T1000 (cell line): Measurements from ENCODE around the gene BCAR1.

Experiments
- DNase-seq: peaks from one replicate; lab custom pipeline; 2025; ENCODE audit warnings: mixed read lengths; lab: John Stamatoyannopoulos, UW

The BCAR1 gene

DNA sequence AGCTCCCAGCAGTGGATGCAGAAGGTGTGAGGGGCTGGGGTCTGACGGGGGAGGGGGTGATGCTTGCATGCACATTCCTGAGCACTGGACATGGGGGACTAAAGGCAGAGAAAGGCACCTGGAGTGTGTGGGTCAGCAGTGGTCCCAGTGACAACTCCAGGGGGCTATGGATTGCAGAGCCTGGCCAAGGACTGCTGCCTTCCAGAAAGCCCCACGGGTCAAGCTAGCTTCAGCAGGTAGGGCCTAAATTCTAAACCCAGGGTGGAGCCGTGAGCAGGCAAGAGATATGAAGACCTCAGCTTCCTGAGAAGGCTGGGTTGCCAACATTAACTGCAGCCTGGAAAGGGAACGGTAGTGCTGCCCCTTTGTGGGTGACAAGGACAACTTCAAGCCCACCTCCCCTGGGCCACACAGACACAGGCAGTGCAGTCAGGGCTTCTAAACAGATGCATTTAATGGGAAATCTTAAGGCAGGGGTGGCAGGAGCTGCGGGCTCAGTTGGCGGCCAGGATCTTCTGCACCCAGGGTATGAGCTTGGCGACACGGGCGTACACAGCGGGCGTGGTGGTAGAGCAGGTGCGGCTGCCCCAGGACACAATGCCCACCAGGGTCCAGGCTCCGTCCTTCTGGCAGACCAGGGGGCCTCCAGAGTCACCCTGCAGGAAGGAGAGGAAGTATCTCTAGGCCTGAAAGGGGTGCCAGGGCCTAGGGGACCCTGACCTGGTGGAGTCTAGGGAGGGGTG is 47.6 kb downstream of the BCAR1 start:
- no peak for DNase-seq

DNA sequence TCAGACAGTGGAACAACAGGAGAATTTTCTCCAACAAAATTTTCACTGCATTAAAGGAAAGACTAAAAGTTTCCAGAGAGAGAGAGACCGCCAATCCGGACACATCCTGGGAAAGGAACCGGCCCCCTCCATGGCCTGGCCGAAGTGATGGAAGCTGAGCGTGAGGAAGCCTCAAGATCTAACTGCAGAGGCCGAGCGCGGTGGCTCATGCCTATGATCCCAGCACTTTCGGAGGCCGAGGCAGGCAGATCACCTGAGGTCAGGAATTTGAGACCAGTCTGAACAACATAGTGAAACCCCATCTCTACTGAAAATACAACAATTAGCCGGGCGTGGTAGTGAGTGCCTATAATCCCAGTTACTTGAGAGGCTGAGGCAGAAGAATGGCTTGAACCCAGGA is 48.3 kb downstream of the BCAR1 start:
- no peak for DNase-seq

DNA sequence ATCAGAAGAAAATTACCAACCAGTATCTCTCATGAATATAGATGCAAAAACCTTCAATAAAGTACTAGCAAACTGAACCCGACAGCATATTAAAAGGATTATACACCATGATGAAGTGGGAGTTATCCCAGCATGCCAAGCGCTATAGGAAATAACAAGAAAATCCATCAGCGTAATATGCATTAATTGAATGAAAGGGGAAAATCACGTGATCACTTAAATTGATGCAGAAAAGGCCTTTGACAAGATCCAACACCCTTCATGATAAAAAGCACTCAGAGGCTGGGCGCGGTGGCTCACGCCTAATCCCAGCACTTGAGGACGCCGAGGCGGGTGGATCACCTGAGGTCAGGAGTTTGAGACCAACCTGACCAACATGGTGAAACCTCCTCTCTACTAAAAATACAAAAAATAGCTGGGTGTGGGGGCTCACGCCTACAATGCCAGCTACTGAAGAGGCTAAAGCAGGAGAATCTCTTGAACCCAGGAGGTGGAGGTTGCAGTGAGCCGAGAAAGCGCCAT is 49.3 kb downstream of the BCAR1 start:
- DNase-seq, result no peak

DNA sequence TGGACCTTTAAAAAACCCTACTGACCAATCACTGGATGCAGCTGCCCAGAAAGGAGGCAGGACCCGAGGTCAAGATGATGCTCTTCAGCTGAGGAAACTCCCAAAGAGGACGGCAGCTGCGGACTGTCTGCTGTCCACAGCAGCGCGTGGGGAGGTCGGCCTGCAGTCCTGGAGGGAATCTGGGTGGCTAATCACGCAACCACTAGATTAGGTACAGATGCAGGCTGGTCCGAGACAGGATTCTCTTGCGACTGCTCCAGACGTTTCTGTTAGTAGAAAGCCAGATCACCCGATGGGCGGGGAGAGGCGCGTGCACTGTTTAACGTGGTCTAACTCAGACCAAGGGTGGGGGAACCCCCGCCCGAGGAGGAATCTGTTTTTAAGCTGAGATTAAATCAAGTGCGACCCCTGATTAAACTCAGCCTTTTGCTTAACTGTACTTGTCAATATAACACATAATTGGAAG is 53.3 kb downstream of the BCAR1 start:
- no peak for DNase-seq

DNA sequence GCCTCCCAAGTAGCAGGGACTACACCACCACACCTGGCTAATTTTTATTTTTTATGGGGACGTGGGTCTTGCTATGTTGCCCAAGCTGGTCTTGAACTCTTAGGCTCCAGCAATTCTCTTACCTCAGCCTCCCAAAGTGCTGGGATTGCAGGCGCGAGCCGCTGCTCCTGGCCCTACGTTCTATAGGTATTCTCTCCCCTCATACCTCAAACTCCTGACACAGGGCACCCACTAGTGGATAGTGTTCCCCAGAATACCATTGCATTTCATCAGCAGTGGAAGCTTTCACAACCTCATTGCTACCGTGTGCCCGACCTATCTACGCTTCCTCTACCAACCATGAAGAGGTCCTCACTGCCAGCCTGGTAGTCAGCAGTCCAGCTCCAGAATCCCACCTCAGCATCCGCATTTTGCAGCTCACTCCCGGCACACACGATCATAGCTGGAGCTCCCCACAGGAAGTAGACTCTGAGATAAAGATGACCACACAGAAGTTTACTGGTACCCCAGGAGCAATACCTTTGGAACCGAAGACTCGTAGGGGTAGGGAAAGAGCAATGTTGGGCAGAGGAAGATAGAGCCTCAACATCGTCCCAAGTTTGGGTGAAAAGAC is 53.8 kb downstream of the BCAR1 start:
- DNase-seq, result no peak

DNA sequence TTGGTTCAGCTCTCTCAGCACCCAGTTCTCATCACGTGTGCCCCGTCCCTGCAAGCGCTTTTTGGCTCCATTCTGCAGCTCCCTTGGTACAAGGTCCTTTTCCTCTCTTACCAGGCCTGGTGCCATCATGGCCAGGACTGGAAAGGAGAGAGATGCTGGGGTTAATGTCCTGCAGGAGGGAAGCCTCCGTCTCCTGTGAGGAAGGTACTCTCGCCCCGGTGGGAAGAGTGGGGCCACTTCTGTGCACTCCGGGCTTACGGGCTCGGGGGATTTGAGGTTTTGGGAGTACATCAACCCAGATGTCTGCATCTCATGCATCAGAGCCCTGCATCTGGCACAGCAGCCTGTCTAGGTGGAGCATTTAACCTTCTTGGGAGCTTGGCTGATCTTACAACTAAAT is 54.6 kb downstream of the BCAR1 start:
- no peak for DNase-seq

DNA sequence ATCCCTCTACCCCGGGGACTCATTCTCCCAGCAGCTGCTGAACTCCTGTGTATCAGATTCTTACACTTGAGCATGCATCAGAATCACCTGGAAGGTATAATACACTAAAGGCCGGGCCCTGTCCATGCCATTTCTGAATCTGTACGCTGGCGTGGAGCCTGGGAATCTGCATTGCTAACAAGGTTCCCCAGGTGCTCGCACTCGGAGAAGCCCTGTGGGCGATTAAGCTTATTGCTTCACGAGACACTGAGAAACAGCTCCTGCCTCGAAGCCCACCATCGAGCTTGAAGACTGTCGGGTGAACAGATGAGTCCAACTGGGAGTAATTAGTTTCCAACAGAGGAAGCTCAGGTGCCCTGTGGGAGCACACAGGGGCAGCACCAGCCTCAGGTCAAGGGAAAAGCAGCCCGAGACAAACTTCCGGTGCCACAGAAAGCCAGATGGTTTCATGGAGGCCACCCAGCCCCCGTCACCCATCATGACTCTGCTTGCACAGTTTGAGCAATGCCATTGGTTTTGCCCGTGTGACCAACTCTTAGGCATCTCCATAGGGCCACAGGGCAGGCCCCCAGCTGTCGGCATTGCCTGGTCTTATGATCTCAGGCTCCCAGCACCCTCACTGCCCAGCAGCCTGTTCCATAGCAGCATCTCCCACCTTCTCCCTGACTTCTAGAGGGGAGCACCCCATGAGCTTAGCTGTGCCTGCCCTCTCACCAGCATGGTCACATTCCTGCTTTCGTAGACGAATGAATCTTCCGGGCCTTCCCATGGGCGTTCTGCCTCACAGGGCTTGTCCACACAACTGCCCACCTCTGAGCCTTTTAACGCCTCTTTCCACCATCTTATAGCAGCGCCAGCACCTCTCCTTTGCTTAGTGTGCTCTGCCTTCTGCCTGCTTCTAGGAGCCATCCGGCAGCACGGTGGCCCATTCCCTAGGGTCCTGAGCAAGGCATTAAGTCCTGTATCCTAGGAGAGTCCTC is 55.3 kb downstream of the BCAR1 start:
- DNase-seq, result no peak

DNA sequence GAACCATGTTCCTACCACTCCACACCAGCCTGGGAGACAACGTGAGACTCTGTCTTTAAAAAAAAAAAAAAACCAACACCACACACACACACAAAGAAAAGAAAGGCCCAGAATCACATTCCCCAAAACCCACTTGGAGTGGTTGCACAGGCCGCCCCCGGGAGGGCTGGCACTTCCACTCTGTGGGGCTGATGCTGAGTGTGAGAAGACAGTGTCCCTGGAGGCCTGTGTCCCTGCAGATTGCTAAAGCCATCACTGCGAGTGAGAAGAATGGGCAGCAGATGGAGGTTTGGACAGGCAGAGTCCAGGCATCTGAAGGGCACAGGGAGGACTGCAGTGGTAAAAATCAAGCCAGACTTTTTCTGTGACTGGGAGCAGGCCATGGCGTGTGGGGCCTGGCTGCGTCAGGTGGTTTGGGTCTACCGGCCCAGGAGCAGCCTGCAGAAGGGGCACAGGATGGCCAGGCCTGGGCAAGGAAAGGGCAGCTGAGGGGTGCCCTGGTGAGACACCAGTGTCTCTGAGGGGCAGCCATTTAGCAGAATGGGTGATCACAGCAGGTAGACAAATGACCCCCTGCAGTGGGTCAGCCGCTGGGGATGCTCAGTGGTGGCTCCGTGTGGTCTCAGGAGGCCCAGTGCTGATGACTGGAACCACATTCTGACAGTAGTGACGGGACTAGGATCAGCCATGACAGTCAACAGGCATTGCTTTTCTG is 57.5 kb downstream of the BCAR1 start:
- DNase-seq, result no peak

DNA sequence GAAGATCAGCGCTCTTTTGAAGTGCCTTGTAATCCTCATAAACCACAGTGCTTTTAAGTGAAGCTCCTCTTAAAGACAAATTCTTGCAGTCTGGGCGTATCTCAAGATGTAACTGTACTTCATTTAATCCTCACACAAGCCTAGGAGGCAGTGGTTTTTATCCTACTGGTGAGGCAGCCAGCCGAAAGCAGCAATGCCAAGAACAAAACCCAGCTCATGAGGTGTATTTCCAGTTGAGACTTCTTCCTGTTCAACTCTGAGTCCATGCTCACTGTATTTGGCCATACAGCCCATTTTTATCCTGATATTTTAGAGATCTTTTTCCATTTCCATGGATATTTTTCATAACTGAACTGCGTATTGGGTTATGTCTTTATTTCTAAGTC is 58.2 kb downstream of the BCAR1 start:
- no peak for DNase-seq

DNA sequence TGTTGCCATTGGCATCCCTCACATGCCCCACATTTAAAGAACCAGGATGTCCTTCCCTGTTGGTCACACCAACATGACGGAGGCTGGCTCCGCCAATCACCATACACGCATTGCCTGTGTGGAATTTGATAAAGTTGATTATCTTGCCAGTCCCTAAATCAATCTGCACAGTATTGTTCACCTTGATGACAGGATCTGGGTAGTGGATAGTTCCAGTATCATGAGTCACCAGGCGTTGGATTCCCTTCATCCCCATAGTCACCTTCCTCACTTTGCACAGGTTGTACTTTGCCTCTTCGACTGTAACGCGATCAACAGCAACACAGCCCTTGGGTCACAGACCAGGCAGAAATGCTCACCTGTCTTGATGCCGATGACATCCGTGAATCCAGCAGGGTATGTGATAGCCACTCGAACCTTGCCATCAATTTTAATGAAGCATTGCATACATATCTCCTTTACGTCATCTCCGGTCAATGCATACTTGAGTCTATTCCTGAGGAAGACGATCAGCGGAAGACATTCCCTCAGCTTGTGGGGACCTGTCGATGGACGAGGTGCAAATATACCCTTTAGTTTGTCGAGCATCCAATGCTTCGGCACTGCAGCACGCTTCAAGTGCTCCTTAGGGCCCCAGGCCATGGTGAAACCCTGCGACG is 58.7 kb downstream of the BCAR1 start:
- DNase-seq, result no peak

DNA sequence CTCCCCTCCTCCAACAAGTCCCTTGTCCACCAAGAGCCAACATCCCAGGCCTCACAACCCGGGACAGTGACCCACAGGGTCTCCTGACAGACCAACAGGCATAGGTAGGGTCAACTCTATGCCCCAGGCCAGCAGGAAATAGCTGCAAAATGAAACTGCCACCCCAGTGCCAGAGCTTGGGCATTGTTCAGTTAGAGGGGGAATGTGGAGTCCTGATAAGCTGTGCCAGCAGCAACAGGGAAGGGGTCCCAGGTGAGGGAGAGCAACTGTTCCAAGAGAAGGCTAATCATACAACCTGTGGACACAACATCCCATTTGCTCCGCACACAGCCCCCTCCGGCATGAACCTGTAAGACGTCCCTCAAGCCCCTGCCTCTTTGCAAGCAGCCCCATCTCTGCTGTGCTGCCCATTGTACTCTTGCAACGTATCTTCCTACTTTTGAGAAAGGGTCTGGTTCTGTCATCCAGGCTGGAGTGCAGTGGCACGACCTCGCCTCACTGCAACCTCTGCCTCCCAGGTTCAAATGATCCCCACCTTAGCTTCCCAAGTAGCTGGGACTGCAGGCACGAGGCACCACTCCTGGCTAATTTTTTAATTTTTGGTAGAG is 61.7 kb downstream of the BCAR1 start:
- no peak for DNase-seq

DNA sequence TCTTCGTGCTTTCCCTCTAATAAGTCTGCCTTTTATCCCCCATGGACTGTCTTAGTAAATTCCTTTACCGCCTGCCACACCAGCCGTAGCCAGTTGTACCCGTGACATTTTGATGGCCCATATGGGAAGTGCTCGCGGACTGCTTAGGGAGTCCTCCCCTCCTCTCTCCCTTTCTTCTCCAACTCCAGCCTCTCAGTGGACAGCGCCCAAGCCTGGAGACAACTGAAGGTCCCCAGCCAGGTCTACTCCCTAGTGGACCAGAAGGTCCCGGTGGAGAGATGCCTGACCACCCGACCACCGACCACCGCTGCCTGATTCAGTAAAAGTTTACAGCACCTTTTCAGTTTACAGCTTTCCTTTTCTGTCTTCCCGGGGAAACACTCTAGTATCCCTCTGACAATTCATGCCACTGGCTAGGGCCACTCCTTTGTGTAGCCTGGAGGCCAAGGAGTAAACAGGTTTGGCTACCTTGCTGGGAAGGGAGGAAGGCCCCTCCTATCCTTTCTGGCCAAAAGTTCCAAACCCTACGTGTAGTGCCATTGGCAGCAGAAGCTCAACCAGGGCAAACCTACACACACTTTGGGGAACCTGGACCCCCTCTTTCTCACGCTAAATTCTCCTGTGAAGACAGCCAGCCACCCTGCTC is 62.5 kb downstream of the BCAR1 start:
- no peak for DNase-seq

DNA sequence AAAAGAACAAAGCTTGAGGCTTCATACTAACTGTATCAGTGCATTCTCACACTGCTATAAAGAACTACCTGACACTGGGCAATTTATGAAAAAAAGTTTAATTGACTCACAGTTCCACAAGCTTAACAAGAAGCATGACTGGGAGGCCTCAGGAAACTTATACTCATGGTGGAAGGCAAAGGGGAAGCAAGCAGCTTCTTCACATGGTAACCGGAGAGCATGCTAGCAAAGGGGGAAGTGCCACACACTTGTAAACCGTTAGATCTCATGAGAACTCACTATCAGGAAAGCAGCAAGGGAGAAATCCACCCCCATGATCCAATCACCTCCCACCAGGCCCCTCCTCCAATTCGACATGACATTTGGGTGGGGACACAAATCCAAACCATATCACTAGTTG is 69.8 kb downstream of the BCAR1 start:
- no peak for DNase-seq

DNA sequence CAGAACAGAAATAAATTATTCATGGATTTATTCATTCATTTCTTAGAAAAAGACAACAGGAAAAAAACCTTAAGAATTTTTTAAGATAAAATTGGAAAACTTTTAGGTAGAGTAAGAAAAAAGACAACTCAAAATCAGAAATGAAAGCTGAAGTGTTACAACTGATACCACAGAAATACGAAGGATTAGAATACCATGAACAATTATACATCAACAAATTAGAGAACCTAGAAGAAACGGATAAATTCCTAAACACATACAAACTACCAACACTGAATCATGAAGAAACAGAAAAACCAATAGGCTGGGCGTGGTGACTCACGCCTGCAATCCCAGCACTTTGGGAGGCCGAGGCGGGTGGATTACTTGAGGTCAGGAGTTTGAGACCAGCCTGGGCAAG is 72.2 kb downstream of the BCAR1 start:
- DNase-seq, result no peak
